ENCODE results near the gene RASGRP2.

RASGRP2 gene

DNA sequence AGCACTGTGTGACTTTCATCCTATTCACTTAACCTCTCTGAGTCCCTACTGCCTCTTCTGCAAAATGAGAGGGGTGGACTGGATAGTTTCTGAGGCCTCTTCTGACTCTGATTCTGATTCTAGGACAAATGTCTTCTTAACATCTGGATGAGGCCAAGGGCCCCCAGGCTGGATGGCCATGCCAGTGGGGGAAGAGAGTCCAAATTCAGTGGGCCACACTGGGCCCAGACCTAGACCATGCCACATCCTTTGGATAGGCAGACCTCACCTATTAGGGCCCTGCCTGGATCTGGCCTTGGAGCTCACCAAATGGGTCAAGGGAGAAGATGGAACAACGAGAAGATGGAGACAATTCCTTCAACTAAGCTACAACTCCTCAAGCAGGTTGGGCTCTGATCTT lies 45.5 kb downstream of the RASGRP2 start:
- in situ Hi-C loops (cut with MboI; ENCODE audit: low sequenced_read_pairs): no loop called here

DNA sequence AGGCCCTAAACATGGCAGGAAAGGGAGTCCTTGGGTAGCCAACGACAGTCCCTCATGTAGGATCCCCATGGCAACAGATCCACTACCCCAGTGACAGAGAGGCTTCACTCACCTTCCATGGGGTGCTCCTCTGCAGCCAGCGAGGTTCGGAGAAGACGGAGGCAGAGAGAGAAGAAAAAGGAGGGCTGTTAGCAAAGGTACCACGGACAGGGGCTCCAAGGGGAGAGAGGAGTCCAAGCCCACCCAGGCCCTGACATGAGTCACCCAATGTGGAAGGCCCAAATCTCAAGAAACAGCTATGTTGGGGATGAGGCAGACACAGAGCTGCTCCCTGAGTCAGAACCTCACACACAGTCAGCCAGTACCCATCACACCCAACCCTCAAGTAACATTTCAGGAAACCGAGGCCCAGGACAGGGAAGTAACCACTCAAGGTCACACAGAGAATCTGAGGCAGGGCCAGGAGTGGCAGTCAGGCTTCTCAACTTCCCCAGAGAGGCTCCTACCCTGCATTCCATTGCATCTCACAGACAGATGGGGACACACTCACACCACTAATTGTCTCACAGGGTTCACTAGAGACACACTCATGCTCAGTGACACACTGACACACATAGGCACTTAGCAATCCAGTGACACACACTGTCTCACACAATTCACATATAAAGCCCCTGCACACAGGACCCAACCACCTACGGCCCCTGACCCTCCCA lies 46.1 kb downstream of the RASGRP2 start:
- in situ Hi-C loops (cut with MboI; ENCODE audit: low sequenced_read_pairs): no loop called here

DNA sequence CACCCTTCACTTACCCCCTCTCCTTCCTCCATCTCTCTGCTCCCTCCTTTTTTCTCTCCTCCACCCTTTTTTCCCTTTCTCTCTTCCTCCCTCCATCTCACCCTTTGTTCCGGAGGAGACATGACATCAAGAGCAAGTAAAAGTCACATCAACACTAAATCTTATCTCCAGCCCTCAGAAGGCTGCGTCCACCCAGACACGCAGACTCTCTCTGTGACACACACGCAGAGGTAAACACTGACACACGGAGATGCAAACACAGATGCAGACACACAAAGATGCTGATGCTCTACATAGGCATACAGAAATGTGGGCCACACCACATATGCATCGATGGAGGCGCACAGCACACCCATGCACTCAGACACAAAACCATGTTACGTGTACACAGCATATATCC lies 47.9 kb downstream of the RASGRP2 start:
- in situ Hi-C loops (cut with MboI; ENCODE audit: low sequenced_read_pairs): no loop called here

DNA sequence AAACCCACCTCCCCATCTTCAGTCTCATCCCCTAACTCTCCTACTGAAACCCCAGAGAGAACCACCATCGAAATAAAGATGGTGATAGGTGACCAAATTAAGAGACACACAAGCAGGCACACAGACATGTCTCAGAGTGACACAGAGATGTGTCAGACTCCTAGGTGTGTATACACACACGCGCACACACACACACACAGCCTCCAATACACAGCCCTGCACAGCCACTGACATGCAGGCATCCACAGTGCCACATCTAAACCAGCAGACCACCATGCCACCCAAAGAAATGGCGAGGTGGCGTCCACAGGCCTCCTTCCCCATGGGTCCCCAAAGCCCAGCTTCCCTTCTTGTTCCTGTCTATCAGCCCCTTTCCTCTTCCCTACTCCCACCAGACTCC lies 48.4 kb downstream of the RASGRP2 start:
- in situ Hi-C loops (cut with MboI; ENCODE audit: low sequenced_read_pairs): no loop called here

DNA sequence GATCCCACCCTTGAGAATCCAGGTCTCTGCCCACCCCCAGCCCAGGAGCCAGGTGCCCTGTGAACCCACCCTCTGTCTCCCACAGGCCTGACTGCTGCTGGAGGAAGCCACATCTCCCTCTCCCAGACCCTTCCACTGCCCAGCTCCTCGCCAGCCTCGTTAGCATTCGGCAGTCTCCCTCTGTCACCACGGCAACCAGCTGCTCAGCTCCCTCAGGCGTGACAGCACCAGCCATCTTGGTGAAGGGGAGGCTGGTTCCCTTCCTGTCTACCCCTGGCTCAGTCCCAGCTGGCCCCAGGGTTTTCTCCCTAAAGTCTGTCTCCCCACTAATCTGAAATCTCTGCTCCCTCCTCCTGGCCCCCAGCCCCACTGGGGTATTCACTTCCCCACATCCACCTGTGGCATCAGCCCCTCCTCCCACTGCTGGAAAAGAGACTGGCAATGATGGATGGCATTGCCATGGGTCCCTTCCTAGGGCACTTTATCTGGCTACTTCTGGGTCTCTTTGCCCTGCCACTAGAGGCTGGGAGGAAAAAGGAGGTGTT lies 49.0 kb downstream of the RASGRP2 start:
- in situ Hi-C loops (cut with MboI; ENCODE audit: low sequenced_read_pairs): no loop called here

DNA sequence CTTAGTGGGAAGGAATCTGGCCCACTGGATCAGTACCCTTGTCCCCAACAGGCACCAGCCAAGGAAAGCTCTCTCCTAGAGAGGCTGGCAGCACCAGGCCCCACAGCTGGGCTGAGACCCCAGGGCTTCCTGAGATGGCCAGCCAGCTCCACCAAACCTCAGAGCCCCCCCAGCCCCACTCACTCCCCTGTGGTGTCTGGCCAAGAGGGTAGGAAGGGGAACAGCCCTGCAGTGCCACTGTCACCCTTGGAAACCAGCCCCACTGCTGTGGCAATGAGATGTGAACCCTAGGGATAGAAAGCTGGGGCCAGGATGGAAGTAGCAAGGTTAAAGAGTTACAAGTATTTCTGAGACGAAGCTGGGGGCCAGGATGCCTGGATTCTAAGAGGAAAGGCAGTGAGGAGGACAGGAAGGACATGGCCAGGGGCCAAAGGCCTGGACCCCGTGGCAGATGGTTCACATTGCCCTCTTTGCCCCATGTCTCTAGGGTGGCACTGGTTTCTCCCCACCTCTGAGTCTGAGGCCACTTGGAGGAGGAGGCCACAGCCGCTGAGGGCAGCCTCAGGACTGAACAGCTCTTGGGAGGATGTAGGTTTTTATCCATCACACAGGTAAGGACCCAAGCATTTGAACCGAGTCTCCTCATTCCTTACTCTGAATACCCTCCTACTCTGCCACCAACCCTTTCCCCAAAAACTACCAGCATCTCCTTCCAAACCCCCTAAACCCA lies 49.8 kb downstream of the RASGRP2 start:
- in situ Hi-C loops (cut with MboI; ENCODE audit: low sequenced_read_pairs): no loop called here

DNA sequence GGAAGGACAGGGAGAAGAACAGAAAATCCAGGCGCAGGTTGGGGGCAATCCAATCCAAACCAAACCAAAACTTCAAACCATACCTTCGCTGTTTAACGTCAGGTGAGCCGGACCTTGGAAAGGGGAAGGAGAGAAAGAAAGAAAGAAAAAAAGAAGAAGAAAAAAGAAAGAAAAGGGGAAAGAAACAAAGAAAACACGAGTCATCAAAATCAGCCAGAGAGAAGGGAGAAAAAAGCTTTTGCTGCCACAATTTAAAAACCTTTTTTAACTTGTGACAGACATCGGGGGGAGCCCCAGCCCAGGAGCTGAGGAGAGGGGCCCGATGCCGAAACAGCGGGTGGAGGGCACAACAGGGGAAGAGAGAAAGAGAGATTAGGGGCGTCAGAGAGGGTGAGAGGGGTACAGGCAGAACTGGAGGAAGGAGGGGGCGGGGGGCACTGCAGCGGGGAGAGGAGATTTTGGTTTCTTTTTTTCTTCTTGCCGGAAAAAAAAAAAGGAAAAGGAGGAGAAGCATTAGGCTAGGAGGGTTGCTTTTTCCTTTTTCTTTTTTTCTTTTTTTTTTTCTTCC lies 51.1 kb downstream of the RASGRP2 start:
- in situ Hi-C loops (cut with MboI; ENCODE audit: low sequenced_read_pairs): no loop called here

DNA sequence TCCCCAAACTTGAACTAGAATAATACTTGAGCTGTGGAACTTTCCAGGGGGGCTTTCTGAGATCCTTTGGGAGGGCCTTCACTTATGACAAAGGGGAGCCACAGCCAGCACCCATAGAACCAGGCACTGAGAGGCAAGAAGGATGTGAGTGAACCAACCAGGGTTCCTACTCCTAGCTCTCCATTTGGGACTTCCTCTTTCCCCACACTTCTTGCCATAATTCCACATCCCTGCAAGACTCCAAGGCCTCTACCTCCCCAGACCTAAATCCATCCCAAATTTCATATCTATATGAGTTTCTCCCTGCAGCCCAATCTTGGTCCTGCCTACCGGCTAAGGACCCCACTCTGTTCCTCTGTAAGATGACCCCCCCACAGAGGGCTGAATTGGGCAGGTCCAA lies 52.4 kb downstream of the RASGRP2 start:
- in situ Hi-C loops (cut with MboI; ENCODE audit: low sequenced_read_pairs): no loop called here

DNA sequence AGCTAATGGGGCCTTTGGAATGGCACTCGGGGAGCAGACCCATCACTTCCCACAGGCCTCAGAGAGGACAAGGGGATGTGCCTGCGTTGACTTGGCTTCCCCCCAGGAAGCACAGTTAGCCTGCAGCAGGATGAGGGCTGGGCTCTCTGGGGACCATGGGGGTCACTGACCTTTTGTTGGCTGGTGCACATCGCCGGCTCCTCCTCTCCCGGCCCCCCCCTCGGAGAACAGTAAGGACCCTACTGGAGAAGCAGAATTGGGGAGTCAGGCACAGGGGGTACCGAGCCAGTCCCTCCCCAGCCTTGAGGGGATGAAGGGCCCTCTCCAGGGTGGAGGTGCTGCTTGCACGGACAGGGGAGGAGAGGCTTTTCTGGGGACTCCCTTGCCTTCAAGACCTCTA lies 53.7 kb downstream of the RASGRP2 start:
- in situ Hi-C loops (cut with MboI; ENCODE audit: low sequenced_read_pairs): no loop called here

DNA sequence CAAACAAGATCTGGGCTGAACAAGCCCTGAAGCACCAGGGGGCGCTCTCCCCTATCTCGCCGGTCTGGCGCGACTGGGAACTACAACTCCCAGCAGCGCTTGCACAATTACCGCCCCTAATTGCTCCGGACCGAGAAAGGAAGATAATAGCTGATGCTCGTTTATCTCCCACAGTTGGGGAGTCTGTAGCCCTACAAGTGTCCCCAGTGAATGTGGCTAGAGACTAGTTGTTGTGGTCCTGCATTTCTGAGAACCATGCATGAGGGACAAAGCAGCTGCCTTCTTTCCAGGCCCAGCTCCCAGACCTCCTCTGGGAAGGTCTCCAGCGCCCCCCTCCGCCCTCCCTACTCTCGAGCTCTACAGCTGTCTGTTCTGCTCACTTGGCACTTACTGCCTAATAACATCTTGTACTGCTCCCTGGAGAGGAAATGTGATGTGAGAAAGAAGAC lies 55.4 kb downstream of the RASGRP2 start:
- in situ Hi-C loops (cut with MboI; ENCODE audit: low sequenced_read_pairs): no loop called here

DNA sequence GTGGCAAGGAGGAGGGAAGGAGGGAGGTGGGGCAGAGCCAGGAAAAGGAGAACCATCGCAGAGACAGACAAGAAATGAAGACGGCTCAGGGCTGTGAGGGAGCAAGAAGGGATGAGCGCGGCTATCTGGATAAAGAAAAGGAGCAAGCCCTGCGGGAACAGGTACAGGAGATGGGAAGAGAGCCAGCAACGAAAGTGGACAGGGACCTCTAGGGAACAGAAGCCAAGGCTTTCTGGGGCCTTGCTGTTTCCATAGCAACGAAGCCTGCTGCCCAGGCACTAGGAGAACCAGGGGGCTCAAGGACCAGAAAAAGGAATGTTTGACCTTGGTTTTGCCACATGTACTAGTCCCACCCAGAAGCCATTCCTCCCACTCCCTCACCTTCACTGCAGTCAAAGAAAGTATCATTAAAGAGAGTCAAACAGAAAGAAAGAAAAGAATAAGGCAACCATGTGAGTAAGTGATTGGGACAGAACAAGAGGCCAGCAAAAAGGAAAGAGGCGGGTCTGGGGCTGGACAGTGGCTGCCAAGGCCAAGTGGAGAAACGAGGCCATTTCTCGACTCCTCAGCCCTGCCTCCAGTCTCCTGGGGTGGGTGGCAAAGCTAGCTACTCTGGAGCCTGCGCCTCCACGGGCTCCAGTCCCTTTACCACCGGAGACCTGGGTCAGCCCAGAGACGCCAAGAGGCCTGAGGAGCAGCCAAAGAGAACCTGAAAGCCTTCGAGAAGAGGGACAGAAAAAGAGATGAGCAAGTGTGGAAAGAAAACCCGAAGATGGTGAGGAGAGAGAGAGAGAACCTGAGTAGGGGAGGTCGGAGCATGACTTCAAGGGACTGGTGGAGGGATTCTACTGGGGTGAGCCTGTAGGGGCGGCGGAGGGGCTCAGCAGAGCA lies 56.1 kb downstream of the RASGRP2 start:
- in situ Hi-C loops (cut with MboI; ENCODE audit: low sequenced_read_pairs): no loop called here

DNA sequence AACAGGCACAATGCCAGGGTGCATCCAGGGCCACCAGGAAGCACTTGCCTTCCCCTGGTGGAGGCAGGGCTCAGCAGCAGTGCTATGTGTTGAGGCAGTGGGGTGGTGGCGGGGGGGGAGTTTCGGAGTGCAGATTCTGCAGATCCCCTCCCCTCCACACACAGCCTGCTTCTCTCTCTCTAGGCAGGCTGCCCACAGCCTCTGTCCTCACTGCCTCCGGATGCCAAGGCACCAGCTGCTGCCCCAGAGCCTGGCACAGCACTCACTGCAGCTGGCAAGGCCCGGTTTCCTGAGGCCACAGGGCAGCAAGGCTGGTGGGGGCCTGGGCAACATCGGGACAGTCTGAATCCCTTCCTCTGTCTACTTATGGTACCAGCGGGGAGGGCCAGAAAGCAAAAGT lies 56.7 kb downstream of the RASGRP2 start:
- in situ Hi-C loops (cut with MboI; ENCODE audit: low sequenced_read_pairs): no loop called here

DNA sequence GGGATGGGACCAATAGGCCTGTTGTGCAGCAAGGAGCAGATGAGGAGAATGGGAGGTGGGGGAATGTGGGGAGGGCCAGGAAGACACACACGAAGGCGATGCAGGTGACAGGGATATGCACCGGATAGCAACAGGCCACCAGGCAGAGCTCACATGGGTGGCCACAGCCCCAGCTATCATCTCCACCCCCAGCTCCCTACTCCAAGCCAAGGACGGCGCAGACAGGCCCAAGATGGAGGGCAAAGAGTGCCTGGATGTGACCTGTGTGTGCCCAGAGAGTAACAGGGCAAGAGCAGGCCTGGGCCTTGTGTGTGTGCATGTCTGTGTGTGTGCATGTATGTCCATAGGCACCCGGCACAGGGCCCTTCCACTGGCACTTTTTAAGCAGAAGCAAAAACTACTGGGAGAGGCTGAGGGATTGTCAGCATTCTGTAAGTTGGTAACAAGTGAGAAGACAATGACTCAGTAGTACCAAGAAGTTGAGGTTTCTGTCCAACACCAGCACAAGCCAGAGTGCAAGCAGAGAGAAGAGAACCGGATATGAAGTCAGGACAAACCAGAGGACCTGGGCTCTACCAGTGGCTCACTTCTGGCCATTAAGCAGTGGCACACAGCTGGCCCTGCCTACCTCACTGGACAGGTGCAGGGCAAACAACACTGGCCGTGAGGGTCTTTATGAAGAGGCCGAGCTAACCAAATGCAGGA lies 57.3 kb downstream of the RASGRP2 start:
- in situ Hi-C loops (cut with MboI; ENCODE audit: low sequenced_read_pairs): no loop called here

DNA sequence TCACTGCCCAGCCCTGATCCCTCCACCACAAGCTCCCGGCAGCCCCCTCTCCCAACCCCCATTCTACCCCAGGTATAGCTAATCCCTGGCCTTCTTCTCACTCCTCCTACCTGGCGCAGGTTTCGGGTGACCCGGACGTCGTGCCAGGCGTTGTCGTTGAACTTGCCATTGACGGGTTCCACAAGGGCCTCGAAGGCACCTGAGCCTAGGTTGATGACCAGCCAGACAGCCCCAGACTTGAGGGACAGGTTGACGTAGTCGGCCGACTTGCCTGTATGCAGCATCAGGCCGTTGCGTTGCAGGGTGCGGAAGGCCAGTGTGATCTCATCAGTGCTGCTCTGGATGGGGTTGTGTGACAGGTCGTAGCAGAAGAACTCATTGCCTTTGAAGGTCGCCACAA lies 58.4 kb downstream of the RASGRP2 start:
- in situ Hi-C loops (cut with MboI; ENCODE audit: low sequenced_read_pairs): no loop called here

DNA sequence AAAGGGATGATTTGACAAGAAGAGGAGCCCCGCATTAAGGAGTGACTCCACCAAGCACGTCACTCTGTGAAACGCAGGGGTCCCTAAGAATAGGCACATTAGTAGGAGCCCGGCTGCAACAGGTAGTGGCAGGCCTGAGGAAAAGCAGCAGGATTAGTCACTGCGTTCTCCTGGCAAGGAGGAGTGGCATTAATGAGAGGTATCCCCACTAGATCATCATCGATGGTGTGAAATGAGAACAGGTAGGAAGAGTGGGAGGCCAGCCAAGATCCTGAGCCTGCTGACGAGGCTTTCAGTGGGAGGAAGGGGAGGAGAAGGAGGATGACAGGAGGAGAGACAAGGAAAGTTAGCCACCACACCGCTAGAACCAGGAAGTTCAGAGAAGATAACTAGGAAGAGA lies 59.6 kb downstream of the RASGRP2 start:
- in situ Hi-C loops (cut with MboI; ENCODE audit: low sequenced_read_pairs): no loop called here

DNA sequence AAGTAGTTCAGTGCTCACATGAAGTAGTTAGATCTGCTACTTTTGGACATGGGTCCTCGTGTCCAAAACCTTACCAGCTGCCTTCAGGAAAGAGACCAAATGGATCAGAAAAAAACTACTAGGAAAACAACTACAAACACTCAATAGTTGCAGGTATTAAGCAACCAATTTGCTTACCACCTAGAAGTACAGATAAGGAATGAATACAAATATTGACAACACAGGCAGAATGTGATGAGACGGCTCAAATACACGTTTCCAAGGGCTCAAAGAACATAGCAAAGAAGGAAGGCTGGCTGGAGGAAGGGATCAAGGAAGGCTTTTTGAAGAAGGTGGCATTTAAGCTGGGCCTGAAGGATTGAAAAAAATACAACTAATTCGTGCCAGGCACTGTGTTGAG lies 62.8 kb downstream of the RASGRP2 start:
- in situ Hi-C loops (cut with MboI; ENCODE audit: low sequenced_read_pairs): no loop called here

DNA sequence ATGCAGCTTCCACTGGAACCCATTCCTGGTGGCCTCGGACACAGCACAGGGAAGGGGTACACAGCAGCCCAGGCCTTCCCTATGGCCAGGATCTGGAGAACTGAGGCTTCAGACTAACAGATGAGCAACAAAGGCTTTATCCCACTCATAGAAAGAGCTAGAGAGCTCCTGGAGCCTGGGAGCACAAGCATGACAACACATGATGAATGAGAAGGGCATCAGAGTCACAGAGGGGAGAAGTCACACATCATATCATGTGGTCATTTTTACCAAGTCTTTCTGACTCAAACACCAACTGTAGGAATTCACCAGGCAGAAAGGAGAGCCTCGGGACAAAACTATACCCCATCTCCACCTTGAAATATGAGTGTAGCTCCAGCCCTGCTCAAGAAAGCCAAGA lies 64.1 kb downstream of the RASGRP2 start:
- in situ Hi-C loops (cut with MboI; ENCODE audit: low sequenced_read_pairs): no loop called here

DNA sequence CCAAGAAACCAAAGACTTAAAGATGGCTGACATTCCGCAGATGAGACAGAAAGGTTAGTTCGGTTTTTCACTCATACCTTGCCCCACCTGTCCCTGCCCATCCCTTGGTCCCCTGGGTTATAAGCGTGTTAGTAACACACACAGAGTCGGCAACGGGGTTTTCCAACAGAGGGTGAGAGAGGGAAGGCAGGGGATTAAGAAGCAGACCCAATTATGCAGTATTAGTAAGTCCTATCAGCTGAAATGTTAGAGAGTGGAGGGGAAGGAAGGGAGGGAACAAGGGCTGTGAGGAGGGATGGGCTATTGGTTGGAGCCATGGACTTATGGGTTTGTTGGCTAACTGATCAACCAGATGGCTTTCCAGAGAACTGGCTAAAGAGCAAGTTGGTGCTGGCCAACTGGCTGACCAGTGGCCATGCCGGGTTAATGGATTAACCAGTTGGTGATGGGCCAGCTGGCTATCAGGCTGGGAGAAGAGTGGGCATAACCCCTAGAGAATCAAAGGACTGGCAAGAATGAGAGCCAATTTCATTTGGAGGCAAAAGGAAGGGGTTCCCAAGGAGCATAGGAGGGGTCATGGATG lies 66.4 kb downstream of the RASGRP2 start:
- in situ Hi-C loops (cut with MboI; ENCODE audit: low sequenced_read_pairs): no loop called here

All from HL-60/S4 treated with retinoic acid at 250 ng/mL for 4 days and 3 days (cell line).